Retinal pigment epithelial cell (primary cell): ENCODE data around the gene RASAL2.
A peak's percentile ranks its signal among the peaks of the same experiment; 100 is the strongest.
"Not testable (repeated sequence)": the region's sequence is repeated elsewhere in the genome, so short reads cannot be mapped to it uniquely, and the experiment has no call there.

Source experiments
- DNase-seq: peaks from one replicate; pipeline ENCODE4 v3.0.0-alpha.2; 2010; ENCODE audit warnings: low read depth
- H3K4me3 ChIP-seq: 2 replicates; pipeline ENCODE4 v1.5.1; 2011; ENCODE audit warnings: mild to moderate bottlenecking, low read length, control low read depth, moderate library complexity
- CTCF ChIP-seq: conservative IDR thresholded peaks from 2 replicates; pipeline ENCODE4 v1.5.1; 2011; ENCODE audit warnings: low read depth, low read length, control low read depth, inconsistent platforms

Gene RASAL2

GRCh38 chr1:178088651-178089050, 5.3 kb upstream of the RASAL2 start:
- no peak for DNase-seq
- no peak for TF ChIP-seq CTCF
- H3K4me3 ChIP-seq: no peak overlapping the region

GRCh38 chr1:178091454-178091853, 2.5 kb upstream of the RASAL2 start:
- not testable (repeated sequence) for H3K4me3 ChIP-seq

GRCh38 chr1:178091986-178092745, 1.7 kb upstream of the RASAL2 start:
- TF ChIP-seq CTCF: no peak
- no peak overlapping the region for H3K4me3 ChIP-seq
- DNase-seq: peak; percentile 12

More at GRCh38 chr1:178091454-178091853, 2.5 kb upstream of the RASAL2 start:
- DNase-seq: not testable (repeated sequence)

GRCh38 chr1:178092878-178093493, 918 bp upstream of the RASAL2 start:
- peak overlapping the region; percentile 57 for H3K4me3 ChIP-seq
- DNase-seq: no peak
- no peak for TF ChIP-seq CTCF

DNA sequence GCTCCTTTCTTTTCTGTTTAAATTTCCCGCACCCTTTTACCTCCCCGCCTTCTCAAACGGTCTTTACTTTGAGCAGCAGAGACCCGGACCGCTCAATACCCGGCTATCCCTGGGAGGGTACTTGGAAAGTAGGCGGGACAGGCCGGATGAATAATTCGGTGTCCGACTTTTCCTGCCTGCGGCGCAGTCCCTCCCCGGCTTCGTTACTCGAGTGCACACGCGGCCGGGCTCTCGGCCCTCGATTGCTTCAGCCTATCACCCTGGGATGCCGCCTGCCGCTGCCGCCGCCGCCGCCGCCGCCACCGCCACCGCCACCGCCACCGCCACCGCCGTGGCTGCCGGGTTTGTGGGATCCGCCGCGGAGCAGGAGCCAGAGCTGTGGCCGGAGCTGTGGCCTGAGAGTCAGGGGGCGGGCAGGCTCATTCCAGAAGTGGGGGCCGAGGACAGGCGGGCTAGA, 382 bp upstream of the RASAL2 start:
- peak; percentile 92 for DNase-seq
- H3K4me3 ChIP-seq: peak overlapping the region; percentile 86

DNA sequence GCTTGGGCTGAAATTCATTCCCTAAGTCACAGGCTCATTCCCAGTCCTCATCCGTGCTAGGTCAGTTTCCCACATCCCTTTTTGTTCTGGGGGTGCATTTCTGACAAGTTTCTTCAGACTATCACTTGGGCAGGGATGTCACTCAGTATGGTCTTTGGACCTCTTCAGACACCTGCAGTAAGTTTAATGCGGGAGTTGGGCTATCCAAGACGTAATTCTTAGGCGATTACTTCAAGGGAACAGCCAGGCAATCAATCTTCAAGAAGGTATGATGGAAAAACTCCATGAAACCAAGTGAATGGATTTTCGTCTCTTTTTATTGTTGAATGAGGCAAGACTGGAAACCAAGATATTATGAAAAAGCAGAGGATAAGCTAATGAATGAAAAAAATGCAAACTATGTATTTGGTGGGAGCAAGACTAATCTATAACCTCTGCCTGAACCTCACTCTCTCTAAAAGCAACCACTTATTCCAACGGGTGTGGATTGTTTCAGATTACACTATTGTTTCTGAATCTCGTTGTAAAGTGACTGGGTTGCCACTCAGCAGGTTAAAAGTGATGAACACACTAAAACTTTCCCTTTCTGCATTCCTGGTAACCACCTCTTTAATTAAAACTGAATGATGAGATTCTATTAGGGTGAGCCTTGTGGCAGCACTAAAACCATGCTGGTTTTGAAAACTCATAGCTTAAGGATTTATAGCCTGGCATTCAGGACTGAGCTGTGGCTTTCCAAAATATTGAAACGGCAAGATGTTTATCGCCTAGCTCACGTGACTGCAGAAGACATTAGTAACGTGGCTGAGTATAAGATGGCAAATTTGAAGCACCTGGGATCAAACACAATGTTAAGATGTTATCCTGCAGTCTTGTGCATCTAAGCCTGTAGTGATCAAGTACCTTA, 1.1 kb downstream of the RASAL2 start:
- TF ChIP-seq CTCF: no peak
- peak; percentile 43 for DNase-seq
- H3K4me3 ChIP-seq: peak overlapping the region; percentile 86

More for the DNA sequence above, 382 bp upstream of the RASAL2 start:
- TF ChIP-seq CTCF: no peak

DNA sequence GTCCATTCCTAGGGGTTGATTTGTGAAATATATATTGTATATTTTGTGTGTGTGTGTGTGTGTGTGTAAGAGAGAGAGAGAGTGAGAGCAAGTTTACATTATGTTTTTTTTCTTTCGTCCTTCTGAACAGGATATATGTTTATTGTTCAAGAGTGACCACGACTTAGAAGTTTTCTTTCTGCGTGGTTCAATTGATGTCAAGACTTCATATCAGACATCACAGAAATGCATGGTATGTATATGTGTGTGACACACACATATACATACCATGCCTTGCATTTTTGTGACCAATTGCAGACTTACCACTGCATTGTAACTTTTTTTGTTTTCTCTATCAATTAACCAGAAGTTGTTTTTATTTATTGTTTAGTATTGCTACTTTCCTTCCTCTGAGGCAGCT, 2.5 kb downstream of the RASAL2 start:
- DNase-seq: no peak
- no peak for TF ChIP-seq CTCF

More for the DNA sequence above, 2.5 kb downstream of the RASAL2 start:
- peak overlapping the region; percentile 86 for H3K4me3 ChIP-seq
